Measurements from ENCODE around the gene FETUB. TPM values are rescaled to one million over a fixed set of nuclear protein-coding genes. Genes with fewer than 3 reads are reported as not detected.

The FETUB gene
- total and polyA plus RNA-seq, 2 experiments from 2014 or later: 5.8 to 7.2 TPM

- H3K36me3 ChIP-seq (replicated peaks; ENCODE audit: insufficient read depth, low read depth): no peaks in the 10 kb centered on the region
- TF ChIP-seq CTCF (IDR thresholded peaks at IDR 0.05; ENCODE audit: poor library complexity): no peak
- TF ChIP-seq EZH2phosphoT487 (IDR thresholded peaks at IDR 0.05; ENCODE audit: low read depth, severe bottlenecking, unreplicated experiment): no peak
- TF ChIP-seq EZH2 (IDR thresholded peaks at IDR 0.05; ENCODE audit: borderline replicate concordance): no peak
- no peaks in the 10 kb centered on the region for H3K9me2 ChIP-seq (replicated peaks; ENCODE audit: insufficient read depth)
- H3K4me2 ChIP-seq: no peak overlapping the region
- H3K27ac ChIP-seq: no peak overlapping the region
- no peaks in the 10 kb centered on the region for H3K79me2 ChIP-seq
- H2AFZ ChIP-seq: no peak overlapping the region
- no peak overlapping the region for H3K4me3 ChIP-seq
- DNase-seq (ENCODE audit: low spot score): no peak
- H3K27me3 ChIP-seq: no peaks in the 10 kb centered on the region
- no peaks in the 10 kb centered on the region for H3K4me1 ChIP-seq (ENCODE audit: insufficient read depth)
- no peaks in the 10 kb centered on the region for H4K20me1 ChIP-seq (ENCODE audit: insufficient read depth, poor library complexity, severe bottlenecking)
- H3K9me3 ChIP-seq (ENCODE audit: low read depth): no peaks in the 10 kb centered on the region
These were observed 23.9 kb downstream of the FETUB start for GRCh38 chr3:186664119-186664495.

DNA sequence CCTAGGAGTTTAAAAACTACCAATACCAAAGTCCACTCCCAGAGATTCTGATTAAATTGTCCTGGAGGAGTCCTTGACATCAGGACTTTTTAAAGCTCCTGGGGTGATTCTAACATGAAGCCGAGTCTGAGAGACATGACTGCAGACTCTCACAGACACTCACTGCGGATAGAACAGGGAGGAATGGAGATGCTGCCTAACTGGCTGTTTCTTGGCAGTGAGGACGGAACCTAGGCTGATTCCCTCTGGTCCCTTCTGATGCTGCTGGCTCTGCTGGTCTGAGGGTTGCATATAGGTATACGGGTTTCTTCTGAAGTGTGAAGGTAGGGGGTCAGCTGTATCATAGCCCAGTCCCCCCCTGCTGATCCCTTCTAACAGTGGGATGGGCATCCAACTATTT, 24.3 kb downstream of the FETUB start:
- Histone ChIP-seq H3K36me3 (replicated peaks; ENCODE audit: insufficient read depth, low read depth) (no peaks in the 10 kb centered on the region), H3K4me3 (no peak overlapping the region), H3K4me1 (ENCODE audit: insufficient read depth) (no peaks in the 10 kb centered on the region), H4K20me1 (ENCODE audit: insufficient read depth, poor library complexity, severe bottlenecking) (no peaks in the 10 kb centered on the region), H3K4me2 (no peak overlapping the region), H3K27me3 (no peaks in the 10 kb centered on the region), H3K27ac (no peak overlapping the region), H3K79me2 (no peaks in the 10 kb centered on the region), H3K9me2 (replicated peaks; ENCODE audit: insufficient read depth) (no peaks in the 10 kb centered on the region), H3K9me3 (ENCODE audit: low read depth) (no peaks in the 10 kb centered on the region), H2AFZ (no peak overlapping the region)
- WGBS (ENCODE audit: low lambda C conversion rate, missing lambda C conversion rate): 44% methylated on average over 4 of the region's 4 CpGs
- no peak for TF ChIP-seq CTCF (IDR thresholded peaks at IDR 0.05; ENCODE audit: poor library complexity)
- TF ChIP-seq EZH2 (IDR thresholded peaks at IDR 0.05; ENCODE audit: borderline replicate concordance): no peak
- no peak for TF ChIP-seq EZH2phosphoT487 (IDR thresholded peaks at IDR 0.05; ENCODE audit: low read depth, severe bottlenecking, unreplicated experiment)
- no peak for DNase-seq (ENCODE audit: low spot score)

- Histone ChIP-seq H3K9me2 (replicated peaks; ENCODE audit: insufficient read depth) (no peaks in the 10 kb centered on the region), H3K4me1 (ENCODE audit: insufficient read depth) (no peaks in the 10 kb centered on the region), H4K20me1 (ENCODE audit: insufficient read depth, poor library complexity, severe bottlenecking) (no peaks in the 10 kb centered on the region), H2AFZ (no peak within 1 kb of the TSS), H3K4me2 (no peak within 1 kb of the TSS), H3K36me3 (replicated peaks; ENCODE audit: insufficient read depth, low read depth) (no peaks in the 10 kb centered on the region), H3K4me3 (no peak within 1 kb of the TSS), H3K79me2 (no peaks in the 10 kb centered on the region), H3K9me3 (ENCODE audit: low read depth) (no peaks in the 10 kb centered on the region), H3K27ac (no peak within 1 kb of the TSS), H3K27me3 (no peaks in the 10 kb centered on the region)
- no peak for TF ChIP-seq EZH2phosphoT487 (IDR thresholded peaks at IDR 0.05; ENCODE audit: low read depth, severe bottlenecking, unreplicated experiment)
- no peak for TF ChIP-seq EZH2 (IDR thresholded peaks at IDR 0.05; ENCODE audit: borderline replicate concordance)
- no peak for TF ChIP-seq CTCF (IDR thresholded peaks at IDR 0.05; ENCODE audit: poor library complexity)
- 77% methylated on average over 8 of the region's 8 CpGs for WGBS (ENCODE audit: low lambda C conversion rate, missing lambda C conversion rate)
- no peak for DNase-seq (ENCODE audit: low spot score)
These were observed 25.5 kb downstream of the FETUB start, which contains the start of gene HRG for GRCh38 chr3:186665625-186666188. Gene HRG (plus strand): TSS chr3:186666014. CDS start chr3:186666032, 18 bp downstream.

GRCh38 chr3:186668426-186668825, 28.2 kb downstream of the FETUB start:
- no peak for TF ChIP-seq EZH2 (IDR thresholded peaks at IDR 0.05; ENCODE audit: borderline replicate concordance)
- no peak for TF ChIP-seq EZH2phosphoT487 (IDR thresholded peaks at IDR 0.05; ENCODE audit: low read depth, severe bottlenecking, unreplicated experiment)
- TF ChIP-seq CTCF (IDR thresholded peaks at IDR 0.05; ENCODE audit: poor library complexity): no peak
- Histone ChIP-seq H4K20me1 (ENCODE audit: insufficient read depth, poor library complexity, severe bottlenecking) (no peaks in the 10 kb centered on the region), H3K4me3 (no peak overlapping the region), H3K79me2 (no peaks in the 10 kb centered on the region), H3K9me3 (ENCODE audit: low read depth) (no peaks in the 10 kb centered on the region), H2AFZ (no peak overlapping the region), H3K4me2 (no peak overlapping the region), H3K36me3 (replicated peaks; ENCODE audit: insufficient read depth, low read depth) (no peaks in the 10 kb centered on the region), H3K9me2 (replicated peaks; ENCODE audit: insufficient read depth) (no peaks in the 10 kb centered on the region), H3K27ac (no peak overlapping the region), H3K4me1 (ENCODE audit: insufficient read depth) (no peaks in the 10 kb centered on the region), H3K27me3 (no peaks in the 10 kb centered on the region)
- 72% methylated on average over 6 of the region's 6 CpGs for WGBS (ENCODE audit: low lambda C conversion rate, missing lambda C conversion rate)
- no peak for DNase-seq (ENCODE audit: low spot score)
